GM19395 (cell line): Measurements from ENCODE around the gene NR3C2.

ENCODE experiments used
- ATAC-seq: cut with Tn5 transposase; IDR thresholded peaks from one replicate; pipeline ENCODE4 v1.9.1; 2021; ENCODE audit warnings: mild to moderate bottlenecking, moderate library complexity; ENCODE audit not compliant: unreplicated experiment

NR3C2 gene

DNA sequence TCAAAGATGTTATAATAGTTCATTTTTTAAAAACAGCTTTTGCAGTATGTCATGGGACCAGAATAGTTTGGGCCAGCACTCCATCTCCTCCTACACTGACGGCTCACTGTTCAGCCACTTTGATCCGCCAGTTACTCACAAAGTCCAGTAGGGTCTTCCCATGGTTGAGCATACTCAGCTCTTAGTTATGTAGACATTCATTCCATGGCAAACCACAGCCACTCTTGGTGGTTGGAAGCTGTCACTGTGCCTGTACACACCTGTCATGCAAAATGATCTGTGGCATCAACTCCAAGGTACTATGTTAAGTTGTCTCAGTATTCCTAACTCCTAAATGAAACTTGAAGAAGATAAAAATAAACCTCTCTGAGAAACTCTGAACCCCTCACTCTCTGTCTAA lies 127.2 kb downstream of the NR3C2 start:
- ATAC-seq = no peak

DNA sequence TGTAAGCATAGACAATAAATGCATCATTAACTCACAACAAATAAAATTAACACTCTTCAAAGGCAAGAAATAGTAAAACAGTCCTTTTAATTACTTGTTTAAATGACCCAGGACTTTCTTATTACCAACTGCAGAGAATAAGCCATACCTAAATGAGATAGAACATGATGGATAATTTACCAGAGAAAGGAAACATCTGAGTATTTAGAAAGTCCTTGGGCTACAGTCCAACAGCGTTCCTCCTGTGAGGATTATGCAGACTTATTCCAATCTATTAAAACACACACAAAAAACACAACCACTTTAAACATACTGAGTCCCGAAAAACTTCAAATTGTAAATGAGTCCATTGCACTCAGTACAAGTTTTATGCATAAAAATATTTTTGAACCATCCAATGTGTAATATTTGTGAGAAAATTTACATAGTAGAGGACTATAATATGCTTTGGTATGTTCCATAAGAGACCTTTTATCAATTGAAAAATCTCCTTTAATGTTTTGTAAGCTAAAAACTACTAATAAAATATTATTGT lies 129.2 kb downstream of the NR3C2 start:
- no peak for ATAC-seq

DNA sequence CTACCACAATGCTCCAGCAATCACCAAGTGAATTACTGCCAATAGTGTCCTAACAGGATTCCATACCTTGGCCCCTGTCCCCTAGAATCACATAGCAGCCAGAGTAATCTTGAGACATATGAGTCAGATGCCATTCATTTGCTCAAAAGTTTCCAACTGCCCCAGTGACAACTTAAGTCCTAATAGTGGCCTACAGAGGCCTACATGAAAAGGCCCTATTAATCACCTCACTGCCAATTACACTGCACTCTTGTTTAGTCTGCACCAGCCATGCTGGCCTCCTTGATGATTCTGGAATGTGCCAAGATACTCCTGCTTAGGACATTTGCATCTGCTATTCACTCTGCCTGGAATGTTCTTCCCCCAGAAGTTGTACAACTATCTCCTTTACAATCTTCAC lies 130.7 kb downstream of the NR3C2 start:
- no peak for ATAC-seq

DNA sequence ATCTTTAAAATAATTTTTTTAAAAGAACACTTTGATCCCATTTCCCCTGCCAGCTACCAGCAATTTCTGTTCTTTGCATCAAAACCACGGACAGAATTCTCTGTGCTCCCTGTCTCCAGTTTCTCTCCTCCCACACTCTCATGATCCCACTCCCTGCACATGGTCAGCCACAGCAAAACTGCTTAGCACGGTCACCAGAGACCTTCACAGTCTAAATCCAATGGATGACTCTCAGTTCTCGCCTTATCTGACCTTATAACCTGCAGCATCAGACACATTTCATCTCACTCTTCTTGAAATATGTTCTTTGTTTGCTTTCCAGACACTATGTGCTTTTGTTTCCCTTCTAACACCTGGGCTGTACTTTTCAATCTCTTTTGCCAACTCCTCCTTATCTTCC lies 131.5 kb downstream of the NR3C2 start:
- ATAC-seq = no peak

DNA sequence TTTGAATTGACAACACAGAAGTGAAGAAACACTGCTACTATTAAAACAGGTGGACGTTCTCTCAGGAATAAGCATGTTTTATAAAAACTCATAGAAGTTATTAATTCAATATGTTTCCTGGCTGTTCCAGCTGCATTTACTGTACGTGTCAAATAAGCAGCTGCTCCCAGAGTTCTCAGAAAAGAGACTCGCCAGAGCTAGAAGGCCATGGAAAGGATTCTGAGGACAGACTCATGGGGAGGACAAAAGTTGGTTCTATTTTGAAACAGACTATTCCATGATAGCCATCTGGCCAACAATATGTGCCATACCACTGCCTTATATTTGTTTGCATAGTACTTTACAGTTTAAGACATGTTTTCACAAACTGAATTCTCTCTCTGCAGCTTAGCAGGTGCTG lies 136.5 kb downstream of the NR3C2 start:
- ATAC-seq = no peak

DNA sequence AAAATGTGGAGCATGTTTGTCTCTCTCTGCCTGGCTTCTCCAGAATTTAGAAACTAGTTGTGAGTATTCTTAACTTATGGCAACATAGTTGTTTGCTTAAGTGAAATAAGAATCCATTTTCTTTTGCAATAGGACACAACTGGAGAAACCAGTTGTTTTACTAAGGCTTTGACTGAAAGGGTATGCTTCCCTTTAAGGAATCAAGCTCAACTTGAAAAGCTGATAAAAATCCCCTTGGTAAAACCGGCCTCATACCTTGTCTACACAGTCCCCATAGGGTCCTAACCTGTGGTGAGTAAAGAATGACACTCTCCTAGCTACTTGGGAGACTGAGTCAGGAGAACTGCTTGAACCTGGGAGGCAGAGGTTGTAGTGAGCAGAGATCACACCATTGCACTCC lies 139.8 kb downstream of the NR3C2 start:
- no peak for ATAC-seq

DNA sequence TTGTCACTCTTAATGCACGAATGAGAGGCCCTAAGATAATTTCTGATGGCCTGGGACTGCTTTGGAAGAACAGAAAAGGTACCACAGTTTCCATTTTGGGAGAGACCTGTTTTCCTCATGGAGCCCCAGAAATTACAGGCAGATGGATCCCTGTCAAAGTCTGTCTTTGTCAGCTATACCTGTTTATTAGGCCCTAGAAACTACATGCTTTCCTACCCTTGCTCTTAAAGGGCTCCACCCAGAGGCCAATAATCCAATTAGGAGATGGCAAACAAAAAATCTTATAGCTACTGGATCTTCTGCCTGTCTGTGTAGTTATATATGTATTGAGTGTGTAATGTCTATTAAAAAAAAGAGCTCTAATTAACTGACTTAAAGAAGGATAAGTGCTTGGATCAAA lies 141.3 kb downstream of the NR3C2 start:
- ATAC-seq = no peak

DNA sequence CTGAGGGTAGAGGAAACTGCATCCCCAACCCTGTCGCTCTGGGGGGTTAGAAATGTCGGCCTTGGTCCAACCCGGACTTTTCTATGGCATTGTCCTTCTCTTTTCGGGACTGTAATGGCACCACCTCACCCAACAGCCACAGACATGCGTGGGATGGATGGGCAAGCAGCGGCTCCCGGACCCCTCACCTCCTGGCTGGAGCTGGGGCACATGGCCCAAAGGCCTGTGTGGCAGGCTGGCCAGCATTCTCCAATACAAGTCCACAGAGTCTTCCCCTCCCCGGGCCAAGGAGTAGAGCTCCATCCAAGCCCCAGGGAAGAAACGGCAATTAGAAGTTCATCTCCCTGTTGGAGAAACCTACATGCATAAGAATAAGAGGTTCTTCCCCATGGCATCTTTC lies 142.9 kb downstream of the NR3C2 start:
- ATAC-seq = no peak

DNA sequence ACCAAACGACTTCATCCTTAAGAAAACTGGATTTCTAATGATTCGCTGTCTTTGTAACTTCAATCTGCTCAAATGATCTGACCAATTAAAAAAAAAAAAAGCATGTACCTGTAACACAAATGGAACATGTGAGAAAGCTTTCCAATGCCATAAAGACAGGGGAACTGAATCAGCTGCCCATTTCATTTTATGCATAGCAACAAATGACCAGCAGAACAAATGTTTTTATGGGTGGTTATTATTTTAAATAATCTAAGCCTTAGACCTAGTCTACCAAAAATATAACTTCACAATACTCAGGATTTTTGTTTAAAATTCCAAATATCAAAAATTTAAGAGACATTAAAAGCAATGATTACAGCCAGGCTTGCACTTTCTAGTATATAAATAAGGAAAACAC lies 145.7 kb downstream of the NR3C2 start:
- ATAC-seq = no peak

DNA sequence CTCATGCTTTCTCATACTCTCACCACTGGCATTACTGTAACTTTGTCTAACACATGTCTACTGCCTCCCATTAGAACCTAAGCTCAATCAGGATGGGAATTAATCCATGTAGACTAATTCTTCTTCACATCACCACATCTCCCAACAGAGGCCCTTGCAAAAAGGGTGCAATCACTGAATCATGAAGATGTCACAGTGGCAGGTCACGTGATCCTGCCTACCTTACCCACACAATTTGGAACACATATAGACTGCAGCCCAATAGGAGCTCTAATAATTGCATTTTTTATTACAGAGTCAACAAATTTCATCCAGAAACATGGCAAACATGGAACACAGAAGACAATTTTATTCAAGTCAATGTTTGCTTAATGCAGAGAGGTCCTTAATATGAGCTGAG lies 146.6 kb downstream of the NR3C2 start:
- ATAC-seq = no peak

DNA sequence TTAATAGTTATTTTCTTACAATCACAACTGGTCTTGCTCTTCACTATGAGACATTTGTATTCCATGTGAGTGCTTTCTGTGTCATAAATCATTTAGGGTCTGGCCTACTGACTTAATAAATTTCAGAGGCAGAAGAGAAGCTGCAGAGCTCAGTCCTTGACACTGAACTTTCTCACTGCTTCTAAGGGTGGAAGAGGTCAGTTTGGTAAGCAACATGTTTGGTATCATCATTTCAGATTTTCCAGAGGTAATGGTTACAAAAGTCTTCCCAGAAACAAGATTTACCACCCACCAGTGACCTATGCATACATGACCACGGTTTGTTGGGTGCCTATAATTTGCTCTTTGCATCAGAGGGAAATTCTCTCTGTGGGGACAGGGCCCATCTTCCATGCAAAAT lies 148.6 kb downstream of the NR3C2 start:
- ATAC-seq = no peak

DNA sequence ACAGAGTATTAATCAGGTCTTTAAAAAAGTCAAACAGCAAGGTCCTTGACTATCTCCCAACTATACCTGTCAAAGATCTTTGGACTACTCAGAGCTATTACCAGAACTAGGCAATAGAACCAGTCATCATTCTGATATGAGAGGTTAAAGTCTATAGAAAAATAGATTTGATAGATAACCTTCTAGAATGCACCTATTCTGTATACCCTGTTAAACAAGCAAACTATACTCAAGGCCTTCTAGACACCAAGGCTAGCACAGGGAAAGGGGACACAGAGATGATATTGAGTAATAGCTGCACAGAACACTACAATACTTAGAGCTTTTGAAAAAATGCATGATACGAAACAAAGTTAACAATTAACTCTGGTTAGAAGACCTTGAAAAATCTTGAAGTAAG lies 149.5 kb downstream of the NR3C2 start:
- no peak for ATAC-seq

DNA sequence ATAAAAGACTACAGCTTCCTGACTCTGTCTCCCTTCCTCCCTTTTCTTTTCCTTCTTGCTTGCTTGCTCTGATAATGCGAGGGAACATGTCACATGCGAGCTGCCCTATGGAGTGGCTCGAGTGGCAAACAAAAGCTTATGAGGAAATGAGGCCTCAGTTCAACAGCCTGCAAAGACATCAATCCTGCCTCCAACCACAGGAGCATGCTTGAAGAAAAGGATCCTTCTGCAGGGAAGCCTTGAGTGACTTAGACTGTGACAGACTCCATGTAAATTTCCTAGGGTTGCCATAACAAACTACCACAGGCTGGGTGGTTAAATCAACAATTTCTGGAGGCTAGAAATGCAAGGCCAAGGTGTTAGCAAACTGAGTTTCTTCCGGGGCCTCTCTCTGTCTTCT lies 152.5 kb downstream of the NR3C2 start:
- ATAC-seq = no peak

DNA sequence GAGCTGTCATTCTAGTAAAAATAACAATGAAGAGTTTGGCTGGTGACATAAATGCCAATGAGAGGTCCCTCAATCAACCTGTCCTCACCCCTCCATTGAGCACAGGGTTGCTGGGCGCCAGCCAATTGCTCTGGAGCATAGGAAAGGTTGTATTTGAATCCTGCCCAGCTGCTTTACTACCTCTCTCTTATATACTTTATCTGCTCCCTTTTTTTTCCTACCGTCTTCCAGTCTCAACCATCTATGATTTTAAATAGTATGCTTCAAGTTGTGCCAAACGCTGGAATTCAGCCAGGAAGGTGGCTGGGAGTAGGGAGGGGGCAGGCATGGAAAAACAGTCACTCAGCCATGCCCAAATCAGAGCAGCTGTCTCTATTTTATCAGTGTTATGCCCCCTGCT lies 153.8 kb downstream of the NR3C2 start:
- ATAC-seq = no peak

DNA sequence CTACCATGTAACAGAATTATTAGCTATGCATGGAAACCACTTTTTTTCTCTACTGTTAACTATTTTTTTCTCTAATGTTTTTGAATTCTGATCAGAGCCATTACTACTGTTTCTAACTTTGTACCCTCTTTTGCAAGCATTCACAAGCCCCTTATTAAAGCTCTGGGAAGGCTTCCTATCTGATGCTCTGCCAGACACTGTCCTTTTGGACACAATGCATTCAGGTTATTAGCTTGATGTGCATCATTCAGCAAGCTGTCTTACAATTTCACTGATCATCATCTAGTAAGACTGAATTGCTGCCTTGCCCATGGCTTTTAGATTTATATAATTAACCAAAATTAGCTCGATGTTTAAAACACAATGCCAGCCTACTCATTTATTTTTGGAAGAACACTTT lies 155.1 kb downstream of the NR3C2 start:
- ATAC-seq = no peak

DNA sequence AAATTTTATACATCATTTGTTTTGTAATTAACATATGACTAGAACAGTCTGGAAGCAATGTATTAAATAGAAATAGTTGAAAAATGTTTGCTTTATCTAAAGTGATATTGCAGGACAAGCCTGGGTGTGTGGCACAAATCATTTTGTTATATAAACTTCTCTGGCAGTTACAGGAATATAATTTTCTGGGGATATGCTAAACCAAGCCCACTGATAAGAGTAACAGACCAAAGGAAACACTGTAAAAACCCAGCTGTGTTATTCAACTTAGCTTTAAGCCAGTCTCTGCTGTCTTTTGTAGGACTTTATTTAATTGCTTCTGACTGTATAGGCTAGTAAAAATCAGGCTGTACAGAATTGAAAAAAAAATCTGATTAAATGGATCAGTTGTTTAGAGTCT lies 156.2 kb downstream of the NR3C2 start:
- ATAC-seq = no peak

DNA sequence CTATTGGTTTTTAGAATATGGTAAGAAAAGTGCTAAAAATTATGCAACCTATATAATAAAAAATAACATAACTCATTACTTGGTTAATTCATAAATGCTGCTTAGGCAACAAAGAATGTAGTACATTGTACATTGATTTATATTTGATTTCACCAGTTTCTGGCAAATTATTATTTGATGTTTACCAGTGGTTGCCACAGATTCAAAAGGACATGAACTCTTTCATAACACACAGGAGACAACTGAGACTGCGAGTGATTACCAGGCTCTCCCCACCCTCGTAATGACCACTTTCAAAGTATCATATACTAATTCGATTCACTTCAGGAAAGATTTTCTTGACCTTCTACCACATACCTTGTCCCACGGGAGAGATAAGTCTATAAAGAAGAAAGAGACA lies 158.5 kb downstream of the NR3C2 start:
- no peak for ATAC-seq

DNA sequence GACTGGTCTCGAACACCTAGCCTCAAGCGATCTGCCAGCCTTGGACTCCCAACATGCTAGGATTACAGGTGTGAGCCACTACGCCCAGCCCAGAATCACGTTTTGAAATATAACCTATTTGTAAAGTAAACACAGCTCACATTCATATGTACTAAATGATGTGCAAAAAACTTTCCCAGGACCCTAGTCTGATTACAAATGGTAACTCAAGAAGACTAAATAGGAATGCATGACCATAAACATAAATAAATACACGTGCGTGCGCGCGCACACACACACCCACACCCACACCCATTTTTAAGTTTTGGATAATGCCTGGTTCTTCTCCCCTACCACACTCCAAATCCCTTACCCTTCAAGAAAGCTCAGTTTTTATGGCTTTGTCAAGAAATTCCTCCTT lies 163.9 kb downstream of the NR3C2 start:
- no peak for ATAC-seq

DNA sequence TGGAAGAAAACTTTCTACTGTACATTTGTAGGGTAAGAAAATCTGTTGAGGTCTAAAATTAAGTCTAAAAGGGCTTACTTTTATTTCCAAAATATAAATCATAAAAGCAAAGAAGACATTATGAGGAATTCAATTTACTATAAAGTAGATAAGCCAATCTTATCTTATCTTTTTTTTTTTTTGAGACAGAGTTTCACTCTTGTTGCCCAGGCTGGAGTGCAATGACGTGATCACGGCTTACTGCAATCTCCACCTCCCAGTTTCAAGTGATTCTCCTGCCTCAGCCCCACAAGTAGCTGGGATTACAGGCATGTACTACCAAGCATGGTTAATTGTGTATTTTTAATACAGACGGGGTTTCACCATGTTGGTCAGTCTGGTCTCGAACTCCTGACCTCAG lies 166.9 kb downstream of the NR3C2 start:
- ATAC-seq = no peak

DNA sequence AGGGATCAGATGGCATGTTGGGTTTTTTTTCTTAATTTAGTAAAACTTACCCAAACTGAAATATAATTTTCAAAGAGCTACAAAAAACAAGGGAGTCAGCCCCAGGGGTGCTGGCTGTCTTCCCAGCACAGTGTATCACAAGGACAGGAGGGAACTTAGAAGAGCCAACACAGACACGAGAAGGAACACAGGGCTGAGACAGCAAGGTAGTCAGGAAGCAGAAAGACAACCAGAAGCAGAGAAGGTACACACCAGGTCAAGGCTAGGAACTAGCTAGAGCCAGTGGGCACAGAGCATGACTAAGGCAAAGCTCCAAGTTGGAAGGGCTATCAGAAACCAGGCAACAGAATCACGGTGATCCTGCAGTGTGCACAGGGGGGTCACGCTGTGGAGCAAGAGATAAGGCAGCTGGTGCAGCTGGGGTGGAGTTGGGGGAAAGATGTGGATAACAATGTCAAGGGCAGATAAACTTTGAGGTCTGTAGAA lies 168.7 kb downstream of the NR3C2 start:
- ATAC-seq = no peak

DNA sequence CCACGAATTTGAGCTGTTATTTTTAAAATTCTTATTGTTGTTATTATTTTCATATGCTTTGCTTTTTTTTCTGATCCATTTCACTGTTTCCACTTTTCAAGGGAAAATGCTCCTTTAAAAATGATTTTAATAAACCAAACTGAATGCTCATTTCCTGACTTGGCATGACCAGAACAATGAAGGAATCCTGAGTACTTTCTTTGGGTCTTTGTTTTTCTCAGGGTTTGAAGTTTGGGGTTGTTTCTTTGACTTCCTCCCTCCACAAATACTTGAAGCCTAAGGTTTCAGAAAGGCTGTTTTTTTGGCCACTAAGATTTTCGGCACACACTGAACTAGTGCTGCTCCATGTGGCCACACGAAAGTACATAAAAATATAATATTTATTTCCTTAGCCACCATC lies 171.0 kb downstream of the NR3C2 start:
- ATAC-seq = no peak

DNA sequence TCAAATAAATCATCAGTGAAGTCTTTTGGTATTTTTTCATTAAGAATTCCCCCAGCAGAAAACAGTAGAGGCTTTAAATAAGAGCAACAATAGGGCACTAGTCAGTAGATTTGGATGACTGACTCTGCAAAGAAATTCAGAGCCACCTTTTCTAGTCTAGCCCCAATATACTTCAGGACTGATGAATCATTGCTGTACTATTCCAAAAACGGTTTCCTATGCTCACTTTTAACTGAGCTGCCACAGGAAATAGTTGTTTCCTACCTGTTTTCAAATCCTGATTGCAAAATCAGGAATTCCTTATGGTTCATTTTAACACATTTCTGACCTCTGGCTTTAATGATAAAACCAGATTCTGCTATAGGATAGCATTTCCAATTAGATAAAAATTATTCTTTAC lies 171.6 kb downstream of the NR3C2 start:
- no peak for ATAC-seq

DNA sequence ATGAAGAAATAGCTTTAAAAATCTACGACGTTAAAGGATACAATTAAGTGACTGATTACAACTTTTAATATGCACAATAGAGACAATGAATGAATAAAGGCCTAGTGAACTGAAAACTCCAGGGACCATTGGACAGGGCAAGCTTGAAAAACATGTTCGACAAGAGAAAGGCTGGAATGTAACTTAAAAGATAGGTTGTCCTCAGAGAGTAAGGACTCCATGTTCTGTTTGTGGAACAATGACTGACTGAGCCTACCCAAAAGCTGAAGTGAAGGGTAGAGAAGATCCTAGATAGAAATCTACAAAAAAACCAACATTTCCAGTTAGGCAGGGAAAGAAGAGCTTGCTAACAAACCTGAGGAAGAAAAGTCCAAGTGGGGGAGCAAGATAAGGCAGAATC lies 173.4 kb downstream of the NR3C2 start:
- no peak for ATAC-seq

DNA sequence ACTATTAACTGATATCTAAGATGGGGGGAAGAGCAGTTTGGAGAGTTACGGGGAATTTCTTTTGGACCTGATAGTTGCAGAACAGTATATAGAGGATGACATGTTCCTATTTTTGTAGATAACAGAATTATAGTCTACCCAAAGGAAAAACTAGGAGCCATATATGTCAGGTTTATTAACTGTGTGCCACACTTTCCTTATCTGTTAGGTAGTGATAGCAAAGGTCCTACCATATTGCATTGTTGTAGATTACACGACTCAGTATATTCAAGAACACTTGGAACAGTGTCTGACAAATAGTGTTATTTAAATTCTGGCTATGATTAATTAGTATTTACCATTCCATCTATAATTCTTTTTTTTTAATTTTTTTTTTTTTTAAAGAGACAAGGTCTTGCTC lies 175.3 kb downstream of the NR3C2 start:
- no peak for ATAC-seq
